ENCODE data around the gene SLC22A16. TPM values are rescaled to one million over a fixed set of nuclear protein-coding genes. Genes with fewer than 3 reads are reported as not detected.
"Not testable (repeated sequence)": the region's sequence is repeated elsewhere in the genome, so short reads cannot be mapped to it uniquely, and the experiment has no call there.

The SLC22A16 gene
- total and polyA plus RNA-seq, 9 donors: 0.15 to 3.6 (median 0.42) TPM; not detected in 3

GRCh38 chr6:110517601-110518281 is 41.3 kb upstream of the SLC22A16 start:
- intact Hi-C loops (cut with DNase I): no loop called here
- Histone ChIP-seq H3K27ac (no peak overlapping the region), H3K4me1 (ENCODE audit: insufficient read depth) (peaks cover 2% of the 10 kb centered on the region), H3K27me3 (no peaks in the 10 kb centered on the region), H3K4me3 (no peak overlapping the region), H3K36me3 (no peaks in the 10 kb centered on the region), H3K9me3 (no peaks in the 10 kb centered on the region)
- no peak for DNase-seq
- 36 to 49% (median 49%) methylated on average over 9 of the region's 9 CpGs for WGBS, 3 donors
- no peak for TF ChIP-seq EP300 (IDR thresholded peaks at IDR 0.05)
- TF ChIP-seq CTCF (IDR thresholded peaks at IDR 0.05): no peak
- no peak for TF ChIP-seq POLR2A (IDR thresholded peaks at IDR 0.05)

GRCh38 chr6:110517034-110517433 is 40.6 kb upstream of the SLC22A16 start:
- no peak for DNase-seq
- 30 to 56% (median 39%) methylated on average over 2 of the region's 2 CpGs for WGBS, 3 donors
- Histone ChIP-seq H3K9me3 (no peaks in the 10 kb centered on the region), H3K4me1 (ENCODE audit: insufficient read depth) (peaks cover 2% of the 10 kb centered on the region), H3K27me3 (no peaks in the 10 kb centered on the region), H3K36me3 (no peaks in the 10 kb centered on the region), H3K4me3 (no peak overlapping the region), H3K27ac (no peak overlapping the region)
- TF ChIP-seq POLR2A (IDR thresholded peaks at IDR 0.05) (no peak), CTCF (IDR thresholded peaks at IDR 0.05) (no peak), EP300 (IDR thresholded peaks at IDR 0.05) (no peak)
- intact Hi-C loops (cut with DNase I): no loop called here

DNA sequence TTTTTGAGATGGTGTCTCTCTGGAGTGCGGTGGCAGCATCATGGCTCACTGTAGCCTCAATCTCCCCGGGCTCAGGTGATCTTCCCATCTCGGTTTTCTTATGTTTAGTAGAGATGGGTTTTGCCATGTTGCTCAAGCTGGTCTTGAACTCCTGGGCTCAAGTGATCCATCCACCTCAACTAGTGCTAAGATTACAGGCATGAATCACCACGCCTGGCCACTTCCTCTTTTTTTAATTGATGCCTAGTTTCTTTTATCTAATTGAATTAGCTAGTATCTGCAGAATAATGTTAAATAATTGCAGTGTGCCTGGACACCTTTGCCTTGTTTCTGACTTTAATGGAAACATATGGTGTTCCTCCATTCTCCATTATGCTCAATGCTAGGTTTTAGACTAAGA is 38.4 kb upstream of the SLC22A16 start:
- Histone ChIP-seq H3K4me1 (ENCODE audit: insufficient read depth) (peaks cover 2% of the 10 kb centered on the region), H3K9me3 (no peaks in the 10 kb centered on the region), H3K27me3 (no peaks in the 10 kb centered on the region), H3K27ac (no peak overlapping the region), H3K36me3 (no peaks in the 10 kb centered on the region), H3K4me3 (no peak overlapping the region)
- WGBS, 3 donors: 84 to 94% (median 90%) methylated on average over 4 of the region's 4 CpGs
- intact Hi-C loops (cut with DNase I): no loop called here
- DNase-seq: no peak
- TF ChIP-seq CTCF (IDR thresholded peaks at IDR 0.05) (no peak), POLR2A (IDR thresholded peaks at IDR 0.05) (no peak), EP300 (IDR thresholded peaks at IDR 0.05) (no peak)

DNA sequence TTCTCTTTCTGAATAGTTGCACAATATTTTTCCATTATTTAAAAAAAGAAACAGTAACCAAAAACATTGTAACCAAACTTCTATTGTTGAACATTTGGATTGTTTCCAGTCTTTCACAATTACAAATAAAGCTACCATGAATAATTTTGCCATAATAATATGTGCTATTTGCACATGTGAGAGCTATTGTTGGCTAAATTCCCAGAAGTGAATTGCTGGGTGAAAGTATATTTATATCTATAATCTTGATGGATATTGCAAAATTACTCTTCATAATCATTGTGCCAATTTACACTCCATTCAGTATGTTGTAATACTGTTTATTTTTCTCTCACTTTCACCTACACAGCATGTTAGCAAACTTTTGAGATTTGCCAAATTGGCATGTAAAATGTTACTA is 36.6 kb upstream of the SLC22A16 start:
- Histone ChIP-seq H3K9me3 (no peaks in the 10 kb centered on the region), H3K4me1 (ENCODE audit: insufficient read depth) (peaks cover 2% of the 10 kb centered on the region), H3K27me3 (no peaks in the 10 kb centered on the region), H3K27ac (no peak overlapping the region), H3K36me3 (no peaks in the 10 kb centered on the region), H3K4me3 (no peak overlapping the region)
- DNase-seq: no peak
- intact Hi-C loops (cut with DNase I): no loop called here
- no peak for TF ChIP-seq EP300 (IDR thresholded peaks at IDR 0.05)
- no peak for TF ChIP-seq CTCF (IDR thresholded peaks at IDR 0.05)
- no peak for TF ChIP-seq POLR2A (IDR thresholded peaks at IDR 0.05)

GRCh38 chr6:110512549-110512948 is 36.1 kb upstream of the SLC22A16 start:
- H3K4me1 ChIP-seq (ENCODE audit: insufficient read depth); H3K27ac ChIP-seq; H3K36me3 ChIP-seq; H3K27me3 ChIP-seq; H3K9me3 ChIP-seq; H3K4me3 ChIP-seq; DNase-seq; intact Hi-C loops (cut with DNase I): not testable (repeated sequence)
